Measurements from ENCODE around the gene EAF2. TPM values are rescaled to one million over a fixed set of nuclear protein-coding genes. Genes with fewer than 3 reads are reported as not detected.

Gene EAF2
- total RNA-seq (ENCODE audit: low replicate concordance) = 2.1 and 2.3 TPM in 2 replicates

GRCh38 chr3:121834671-121835464 lies at the start of gene EAF2, which contains the start of gene IQCB1:
TSS of gene EAF2 (plus strand) at chr3:121835209. CDS start at chr3:121835286, 77 bp downstream.
TSS of gene IQCB1 (minus strand) at chr3:121835060. CDS start at chr3:121828960, 6,100 bp downstream.
- H3K4me3 ChIP-seq (ENCODE audit: low read depth, low read length) = peak within 1 kb of the TSS; percentile 93
- no peak for TF ChIP-seq CTCF (IDR thresholded peaks at IDR 0.05; ENCODE audit: insufficient read depth, low read length)
- peak; percentile 94 for DNase-seq (ENCODE audit: low read depth)

- peak; percentile 77 for DNase-seq (ENCODE audit: low read depth)
- H3K4me3 ChIP-seq (ENCODE audit: low read depth, low read length) = no peak overlapping the region
- no peak for TF ChIP-seq CTCF (IDR thresholded peaks at IDR 0.05; ENCODE audit: insufficient read depth, low read length)
These were observed 48.5 kb upstream of the EAF2 start for GRCh38 chr3:121786485-121786884.

- no peak for TF ChIP-seq CTCF (IDR thresholded peaks at IDR 0.05; ENCODE audit: insufficient read depth, low read length)
- no peak overlapping the region for H3K4me3 ChIP-seq (ENCODE audit: low read depth, low read length)
- DNase-seq (ENCODE audit: low read depth) = no peak
These were observed 41.9 kb upstream of the EAF2 start for GRCh38 chr3:121793078-121793477.

GRCh38 chr3:121794264-121794983 lies 40.6 kb upstream of the EAF2 start:
- H3K4me3 ChIP-seq (ENCODE audit: low read depth, low read length) = no peak overlapping the region
- DNase-seq (ENCODE audit: low read depth) = no peak
- no peak for TF ChIP-seq CTCF (IDR thresholded peaks at IDR 0.05; ENCODE audit: insufficient read depth, low read length)

GRCh38 chr3:121796970-121797369 lies 38.0 kb upstream of the EAF2 start:
- no peak for TF ChIP-seq CTCF (IDR thresholded peaks at IDR 0.05; ENCODE audit: insufficient read depth, low read length)
- DNase-seq (ENCODE audit: low read depth) = no peak
- no peak overlapping the region for H3K4me3 ChIP-seq (ENCODE audit: low read depth, low read length)

GRCh38 chr3:121800906-121801305 lies 34.1 kb upstream of the EAF2 start:
- TF ChIP-seq CTCF (IDR thresholded peaks at IDR 0.05; ENCODE audit: insufficient read depth, low read length) = no peak
- no peak for DNase-seq (ENCODE audit: low read depth)
- no peak overlapping the region for H3K4me3 ChIP-seq (ENCODE audit: low read depth, low read length)

Measured in fibroblast of the aortic adventitia (primary cell).